ENCODE results near the gene SCAF8. TPM values are rescaled to one million over a fixed set of nuclear protein-coding genes. Genes with fewer than 3 reads are reported as not detected.
"Not testable (repeated sequence)": the region's sequence is repeated elsewhere in the genome, so short reads cannot be mapped to it uniquely, and the experiment has no call there.

SCAF8 gene
- total RNA-seq, 1 donor from 2014 or later, result 89.7 TPM

GRCh38 chr6:154773610-154774089 lies 40.4 kb downstream of the SCAF8 start:
- no peak for DNase-seq (ENCODE audit: low spot score in 2 of 2)
- no peak for FAIRE-seq

GRCh38 chr6:154779157-154779556 lies 45.9 kb downstream of the SCAF8 start:
- not testable (repeated sequence) for FAIRE-seq; DNase-seq (ENCODE audit: low spot score in 2 of 2)

- no peak for DNase-seq (ENCODE audit: low spot score in 2 of 2)
- FAIRE-seq, result no peak
Observed at GRCh38 chr6:154782193-154782592, 49.0 kb downstream of the SCAF8 start.

- no peak for DNase-seq (ENCODE audit: low spot score in 2 of 2)
- FAIRE-seq, result no peak
Observed at GRCh38 chr6:154783229-154783628, 50.0 kb downstream of the SCAF8 start.

GRCh38 chr6:154785075-154785474 lies 51.9 kb downstream of the SCAF8 start:
- DNase-seq (ENCODE audit: low spot score in 2 of 2) (no peak), FAIRE-seq (no peak)

- no peak for DNase-seq (ENCODE audit: low spot score in 2 of 2)
Observed at GRCh38 chr6:154786144-154786868, 53.1 kb downstream of the SCAF8 start.

GRCh38 chr6:154791556-154792317 lies 58.5 kb downstream of the SCAF8 start:
- DNase-seq (ENCODE audit: low spot score in 2 of 2) (no peak), FAIRE-seq (no peak)

More at GRCh38 chr6:154786144-154786868, 53.1 kb downstream of the SCAF8 start:
- no peak for FAIRE-seq

- no peak for FAIRE-seq
- DNase-seq (ENCODE audit: low spot score in 2 of 2), result no peak
Observed at GRCh38 chr6:154792325-154792724, 59.1 kb downstream of the SCAF8 start.

GRCh38 chr6:154792761-154793160 lies 59.5 kb downstream of the SCAF8 start:
- DNase-seq (ENCODE audit: low spot score in 2 of 2) (no peak), FAIRE-seq (peak; percentile 3)

GRCh38 chr6:154796484-154796883 lies 63.3 kb downstream of the SCAF8 start:
- no peak for DNase-seq (ENCODE audit: low spot score in 2 of 2)
- no peak for FAIRE-seq

- FAIRE-seq (no peak), DNase-seq (ENCODE audit: low spot score in 2 of 2) (no peak)
Observed at GRCh38 chr6:154797857-154798256, 64.6 kb downstream of the SCAF8 start.

- no peak for FAIRE-seq
- no peak for DNase-seq (ENCODE audit: low spot score in 2 of 2)
Observed at GRCh38 chr6:154800338-154800737, 67.1 kb downstream of the SCAF8 start.

- DNase-seq (ENCODE audit: low spot score in 2 of 2) (peak; percentile 6 to 23), FAIRE-seq (peak; percentile 95)
Observed at GRCh38 chr6:154805288-154805911, 72.2 kb downstream of the SCAF8 start.

- no peak for FAIRE-seq
- no peak for DNase-seq (ENCODE audit: low spot score in 2 of 2)
Observed at GRCh38 chr6:154806804-154807203, 73.6 kb downstream of the SCAF8 start.

- not testable (repeated sequence) for FAIRE-seq; DNase-seq (ENCODE audit: low spot score in 2 of 2)
Observed at GRCh38 chr6:154811663-154812062, 78.4 kb downstream of the SCAF8 start.

- FAIRE-seq, result no peak
- no peak for DNase-seq (ENCODE audit: low spot score in 2 of 2)
Observed at GRCh38 chr6:154814063-154814462, 80.8 kb downstream of the SCAF8 start.

GRCh38 chr6:154815938-154816820 lies 83.0 kb downstream of the SCAF8 start:
- FAIRE-seq (no peak), DNase-seq (ENCODE audit: low spot score in 2 of 2) (no peak)

GRCh38 chr6:154821099-154821498 lies 87.9 kb downstream of the SCAF8 start:
- FAIRE-seq (no peak), DNase-seq (ENCODE audit: low spot score in 2 of 2) (no peak)

- FAIRE-seq, result no peak
- no peak for DNase-seq (ENCODE audit: low spot score in 2 of 2)
Observed at GRCh38 chr6:154821638-154822037, 88.4 kb downstream of the SCAF8 start.

- no peak for FAIRE-seq
- DNase-seq (ENCODE audit: low spot score in 2 of 2), result no peak
Observed at GRCh38 chr6:154822947-154823558, 89.8 kb downstream of the SCAF8 start.

Measured in frontal cortex (tissue), 4 donors.